ENCODE measurements around the gene SIRT6. TPM values are rescaled to one million over a fixed set of nuclear protein-coding genes. Genes with fewer than 3 reads are reported as not detected.
A peak's percentile ranks its signal among the peaks of the same experiment; 100 is the strongest.
"Not testable (repeated sequence)": the region's sequence is repeated elsewhere in the genome, so short reads cannot be mapped to it uniquely, and the experiment has no call there.

The SIRT6 gene
- total RNA-seq, 1 donor from 2014 or later = 12.9 TPM

- Histone ChIP-seq H3K4me1 (no peaks in the 10 kb centered on the region), H3K9me3 (replicated peaks) (no peaks in the 10 kb centered on the region), H3K36me3 (no peaks in the 10 kb centered on the region), H3K4me3 (no peak overlapping the region), H3K27me3 (ENCODE audit: low read depth) (peaks cover 13% of the 10 kb centered on the region), H3K27ac (replicated peaks) (no peak overlapping the region)
- no peak for DNase-seq
- no peak for TF ChIP-seq CTCF (IDR thresholded peaks at IDR 0.05; ENCODE audit: borderline replicate concordance)
- intact Hi-C loops (cut with micrococcal nuclease) = loop anchor here (10.0 kb wide), 1 partner anchor 146 kb away; the partner anchor contains the start of gene EEF2
Measured at GRCh38 chr19:4130744-4131438, 51.5 kb downstream of the SIRT6 start.

DNA sequence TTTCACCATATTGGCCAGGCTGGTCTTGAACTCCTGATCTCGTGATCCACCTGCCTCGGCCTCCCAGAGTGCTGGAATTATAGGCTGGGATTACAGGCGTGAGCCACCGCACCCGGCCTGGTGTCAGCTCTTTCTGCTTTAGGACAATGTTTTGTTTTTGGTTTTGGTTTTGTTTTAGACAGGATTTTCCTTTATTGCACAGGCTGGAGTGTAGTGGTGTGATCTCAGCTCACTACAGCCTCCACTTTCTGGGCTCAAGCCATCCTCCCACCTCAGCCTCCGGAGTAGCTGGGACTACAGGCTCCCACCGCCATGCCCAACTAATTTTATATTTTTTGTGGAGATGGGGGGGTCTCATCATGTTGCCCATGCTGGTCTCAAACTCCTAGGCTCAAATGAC, 53.3 kb downstream of the SIRT6 start:
- H3K27ac ChIP-seq (replicated peaks); H3K9me3 ChIP-seq (replicated peaks); H3K4me1 ChIP-seq; H3K36me3 ChIP-seq; intact Hi-C loops (cut with micrococcal nuclease); H3K4me3 ChIP-seq; DNase-seq: not testable (repeated sequence)
- H3K27me3 ChIP-seq (ENCODE audit: low read depth) = peaks cover 13% of the 10 kb centered on the region

GRCh38 chr19:4127322-4127721, 55.0 kb downstream of the SIRT6 start:
- H3K4me3 ChIP-seq; intact Hi-C loops (cut with micrococcal nuclease); H3K36me3 ChIP-seq; H3K27me3 ChIP-seq (ENCODE audit: low read depth); H3K9me3 ChIP-seq (replicated peaks); H3K27ac ChIP-seq (replicated peaks); DNase-seq: not testable (repeated sequence)
- H3K4me1 ChIP-seq = peaks cover 18% of the 10 kb centered on the region

GRCh38 chr19:4124638-4125037, 57.7 kb downstream of the SIRT6 start:
- no peak for DNase-seq
- no peak for TF ChIP-seq CTCF (IDR thresholded peaks at IDR 0.05; ENCODE audit: borderline replicate concordance)
- H3K9me3 ChIP-seq (replicated peaks) = no peaks in the 10 kb centered on the region
- peak overlapping the region; percentile 83 for H3K4me3 ChIP-seq
- intact Hi-C loops (cut with micrococcal nuclease) = no loop called here
- no peaks in the 10 kb centered on the region for H3K27me3 ChIP-seq (ENCODE audit: low read depth)
- H3K27ac ChIP-seq (replicated peaks) = peak overlapping the region; percentile 81
- H3K36me3 ChIP-seq = no peaks in the 10 kb centered on the region
- peaks cover 27% of the 10 kb centered on the region for H3K4me1 ChIP-seq

Other genes with a start within 250 kb of the SIRT6 start
- 458 TPM for gene NMRK2, start 249.5 kb downstream of the SIRT6 start, total RNA-seq
- gene DAPK3, start 211.5 kb downstream of the SIRT6 start, total RNA-seq = 74.6 TPM
- gene EEF2, start 197.1 kb downstream of the SIRT6 start, total RNA-seq = 2,303 TPM
- gene PIAS4, start 174.8 kb downstream of the SIRT6 start, total RNA-seq = 15.4 TPM
- 30.6 TPM for gene ZBTB7A, start 115.7 kb downstream of the SIRT6 start, total RNA-seq
- 129 TPM for gene MAP2K2, start 58.4 kb downstream of the SIRT6 start, total RNA-seq
- gene CREB3L3, start 28.9 kb downstream of the SIRT6 start, total RNA-seq = not detected
- gene ANKRD24, start 126 bp upstream of the SIRT6 start, total RNA-seq = 0.22 TPM
- gene EBI3, start 47.0 kb upstream of the SIRT6 start, total RNA-seq = 0.49 TPM
- 10.2 TPM for gene YJU2, start 64.5 kb upstream of the SIRT6 start, total RNA-seq
- gene SHD, start 96.7 kb upstream of the SIRT6 start, total RNA-seq = 0.16 TPM
- gene TMIGD2, start 119.8 kb upstream of the SIRT6 start, total RNA-seq = not detected
- gene FSD1, start 122.0 kb upstream of the SIRT6 start, total RNA-seq = not detected
- 2.6 TPM for gene STAP2, start 156.3 kb upstream of the SIRT6 start, total RNA-seq
- 19.2 TPM for gene MPND, start 161.0 kb upstream of the SIRT6 start, total RNA-seq
- 18.6 TPM for gene SH3GL1, start 218.0 kb upstream of the SIRT6 start, total RNA-seq
- gene CHAF1A, start 220.1 kb upstream of the SIRT6 start, total RNA-seq = 5.1 TPM

Measured in left ventricle myocardium inferior (tissue), 1 donor.